HG03280 (cell line): ENCODE measurements around the gene BLCAP.
"Not testable (repeated sequence)": the region's sequence is repeated elsewhere in the genome, so short reads cannot be mapped to it uniquely, and the experiment has no call there.

Experiments used
- ATAC-seq: cut with Tn5 transposase; IDR thresholded peaks from one replicate; pipeline ENCODE4 v1.9.1; 2021; ENCODE audit warnings: mild to moderate bottlenecking, moderate library complexity; ENCODE audit not compliant: unreplicated experiment

The BLCAP gene, protein sequence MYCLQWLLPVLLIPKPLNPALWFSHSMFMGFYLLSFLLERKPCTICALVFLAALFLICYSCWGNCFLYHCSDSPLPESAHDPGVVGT

DNA sequence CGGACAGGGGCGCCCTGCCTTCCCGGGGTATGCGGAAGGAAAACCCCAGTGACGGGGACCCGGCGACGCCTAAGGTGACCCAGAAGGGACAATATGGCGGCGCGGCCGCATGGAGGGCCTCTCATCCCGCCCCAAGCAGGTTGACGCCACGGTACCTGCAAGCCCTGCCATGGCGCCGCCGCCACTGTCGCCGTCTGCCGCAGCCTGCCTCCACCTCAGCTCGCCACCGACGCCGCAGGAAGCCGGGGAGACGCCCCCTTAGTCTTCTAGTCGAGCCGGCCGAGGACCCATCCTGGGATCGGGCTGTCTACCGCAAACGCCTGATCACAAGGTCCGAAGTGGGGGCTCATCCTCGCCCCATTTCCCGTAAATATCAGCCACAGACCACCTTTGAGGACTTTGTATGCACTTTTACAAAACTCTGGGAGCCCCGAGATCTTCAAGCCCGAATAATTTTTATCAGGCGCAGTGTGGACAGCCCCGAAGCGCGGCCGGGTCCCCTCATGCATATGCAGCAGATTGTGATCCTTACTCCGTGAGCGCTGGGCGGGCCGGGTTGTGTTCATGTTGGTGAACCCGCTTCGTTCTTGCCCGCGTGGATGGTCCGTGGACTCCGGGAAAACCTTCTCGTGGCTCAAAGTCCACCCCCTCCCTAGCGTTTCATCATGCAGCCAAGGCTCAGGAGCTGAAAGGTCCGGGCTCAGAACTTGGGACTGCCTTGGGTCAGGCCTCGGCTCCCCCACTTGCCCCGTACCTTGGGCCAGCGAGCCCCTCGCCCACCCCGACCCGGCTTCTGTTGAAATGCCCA lies at the start of gene BLCAP:
Gene BLCAP, minus strand, starts transcription at position 239 of the 808 bp plus-strand sequence. CDS start 8,702 bp downstream, outside the sequence.
- ATAC-seq = peak; percentile 68

DNA sequence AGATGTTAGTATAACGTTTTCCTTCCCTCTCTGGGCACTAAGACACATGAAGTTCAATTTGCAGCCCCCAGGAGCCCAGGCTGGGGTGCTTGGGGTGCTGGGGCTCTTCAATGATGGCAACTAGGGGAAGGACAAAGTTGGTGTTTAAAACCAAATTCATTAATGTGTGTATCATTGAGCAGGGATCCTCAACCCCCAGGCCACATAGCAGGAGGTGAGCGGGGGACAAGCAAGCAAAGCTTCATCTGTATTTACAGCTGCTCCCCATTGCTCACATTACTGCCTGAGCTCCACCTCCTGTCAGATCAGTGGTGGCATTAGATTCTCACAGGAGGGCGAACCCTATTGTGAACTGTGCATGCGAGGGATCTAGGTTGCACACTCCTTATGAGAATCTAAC lies 49.8 kb upstream of the BLCAP start:
- not testable (repeated sequence) for ATAC-seq

DNA sequence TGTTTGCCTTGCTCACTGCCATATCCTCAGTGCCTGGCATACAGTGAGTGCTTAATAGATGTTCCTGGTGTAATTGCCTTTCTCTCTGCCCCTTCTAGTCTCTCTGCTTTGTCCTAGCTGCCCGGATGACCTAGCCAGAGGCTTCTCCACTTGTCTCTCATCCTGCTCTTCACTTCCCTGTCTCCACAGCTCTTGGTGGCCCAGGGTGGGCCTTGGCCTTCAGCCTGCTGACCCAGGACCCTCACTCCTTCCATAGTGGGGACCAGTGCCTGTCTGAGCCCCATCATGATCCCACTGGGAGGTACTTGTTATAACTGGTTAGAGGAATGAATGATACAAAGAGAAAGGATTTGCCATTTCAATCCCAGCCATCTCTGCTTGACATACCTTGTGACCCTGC lies 49.2 kb upstream of the BLCAP start:
- no peak for ATAC-seq

DNA sequence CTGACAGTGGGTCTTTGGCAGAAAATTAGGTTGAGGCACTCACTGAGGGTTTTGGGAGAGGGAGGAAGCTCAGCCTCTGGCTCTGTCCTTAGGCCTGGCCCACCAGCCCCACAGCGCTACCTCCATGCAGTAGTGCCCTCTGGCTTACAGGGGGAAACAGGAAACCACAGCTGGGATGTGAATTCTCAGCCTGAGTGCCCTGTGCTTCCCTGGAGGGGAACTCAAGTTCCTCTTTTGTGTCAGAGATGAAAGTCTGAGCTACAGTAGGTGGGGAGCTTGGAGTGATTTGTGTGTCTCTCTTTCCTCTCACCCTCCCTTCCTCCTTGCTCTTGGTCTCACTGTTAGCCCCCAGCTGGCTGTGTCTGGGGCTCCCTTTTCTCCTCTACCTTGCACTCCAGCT lies 48.2 kb upstream of the BLCAP start:
- ATAC-seq = no peak

- no peak for ATAC-seq
Observed at GRCh38 chr20:37574199-37574890, 46.7 kb upstream of the BLCAP start.

DNA sequence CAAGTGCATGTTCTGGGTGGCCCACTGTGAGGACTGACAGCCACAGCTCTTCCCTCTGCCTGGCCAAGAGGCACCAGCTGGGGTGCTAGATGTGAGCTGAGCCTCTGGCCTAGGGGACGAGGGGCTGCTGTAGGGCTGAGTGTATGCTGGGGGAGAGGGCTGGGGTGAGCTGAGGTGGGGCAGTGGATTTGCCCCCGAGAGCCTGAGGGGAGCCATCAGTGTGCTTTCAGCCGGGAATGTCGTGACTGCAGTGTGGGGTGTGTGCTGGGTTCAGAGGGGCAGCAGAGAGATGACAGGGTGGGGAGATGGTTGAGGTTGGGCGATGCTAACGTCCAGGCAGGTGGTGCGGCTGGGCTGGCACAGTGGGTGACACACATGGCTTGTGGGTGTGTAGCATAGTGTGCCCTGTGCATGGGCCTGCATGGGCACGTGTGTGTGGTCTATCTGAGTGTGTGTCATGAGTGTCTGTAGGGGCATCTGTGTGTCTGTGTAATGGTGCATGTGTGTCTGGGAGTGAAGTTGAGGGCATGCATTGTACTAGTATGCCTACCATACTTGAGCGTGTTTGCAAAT lies 46.0 kb upstream of the BLCAP start:
- no peak for ATAC-seq

DNA sequence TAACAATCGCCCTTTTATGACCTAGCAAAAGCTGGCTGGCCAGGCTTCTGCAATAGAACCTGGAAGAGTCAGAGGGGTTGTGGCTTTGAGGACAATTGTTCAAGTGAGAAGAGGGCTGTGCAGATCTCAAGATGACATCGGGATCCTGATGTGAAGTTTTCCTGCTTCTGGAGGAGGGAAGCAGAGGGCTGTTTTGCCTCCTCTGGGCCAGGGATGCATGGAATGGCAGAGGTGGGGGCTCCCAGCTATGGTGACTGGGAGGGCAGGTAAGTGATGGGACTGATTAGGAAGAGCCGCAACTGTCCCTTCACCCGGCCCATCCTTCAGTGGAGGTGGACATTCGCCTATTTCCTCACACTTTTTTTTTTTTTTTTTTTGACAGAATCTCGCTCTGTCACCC lies 43.4 kb upstream of the BLCAP start:
- ATAC-seq = no peak

DNA sequence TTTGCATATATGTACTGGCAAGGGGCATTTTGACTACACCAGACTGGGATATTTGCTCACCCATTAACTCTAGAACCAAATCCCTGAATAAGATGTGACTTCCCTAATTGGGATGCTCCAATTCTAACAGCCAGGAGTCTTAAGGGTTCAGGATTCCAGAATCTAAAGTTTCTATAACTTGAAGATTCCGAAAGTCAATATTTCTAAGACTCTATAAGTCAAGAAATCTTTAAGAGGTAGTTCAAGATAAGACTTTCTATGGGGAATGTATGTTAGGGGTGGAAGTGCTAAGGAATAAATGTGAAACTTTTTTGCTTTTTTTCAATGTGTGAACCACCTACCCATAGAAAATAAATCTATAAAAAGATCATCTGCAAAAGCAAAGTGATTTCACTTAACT lies 42.7 kb upstream of the BLCAP start:
- no peak for ATAC-seq

DNA sequence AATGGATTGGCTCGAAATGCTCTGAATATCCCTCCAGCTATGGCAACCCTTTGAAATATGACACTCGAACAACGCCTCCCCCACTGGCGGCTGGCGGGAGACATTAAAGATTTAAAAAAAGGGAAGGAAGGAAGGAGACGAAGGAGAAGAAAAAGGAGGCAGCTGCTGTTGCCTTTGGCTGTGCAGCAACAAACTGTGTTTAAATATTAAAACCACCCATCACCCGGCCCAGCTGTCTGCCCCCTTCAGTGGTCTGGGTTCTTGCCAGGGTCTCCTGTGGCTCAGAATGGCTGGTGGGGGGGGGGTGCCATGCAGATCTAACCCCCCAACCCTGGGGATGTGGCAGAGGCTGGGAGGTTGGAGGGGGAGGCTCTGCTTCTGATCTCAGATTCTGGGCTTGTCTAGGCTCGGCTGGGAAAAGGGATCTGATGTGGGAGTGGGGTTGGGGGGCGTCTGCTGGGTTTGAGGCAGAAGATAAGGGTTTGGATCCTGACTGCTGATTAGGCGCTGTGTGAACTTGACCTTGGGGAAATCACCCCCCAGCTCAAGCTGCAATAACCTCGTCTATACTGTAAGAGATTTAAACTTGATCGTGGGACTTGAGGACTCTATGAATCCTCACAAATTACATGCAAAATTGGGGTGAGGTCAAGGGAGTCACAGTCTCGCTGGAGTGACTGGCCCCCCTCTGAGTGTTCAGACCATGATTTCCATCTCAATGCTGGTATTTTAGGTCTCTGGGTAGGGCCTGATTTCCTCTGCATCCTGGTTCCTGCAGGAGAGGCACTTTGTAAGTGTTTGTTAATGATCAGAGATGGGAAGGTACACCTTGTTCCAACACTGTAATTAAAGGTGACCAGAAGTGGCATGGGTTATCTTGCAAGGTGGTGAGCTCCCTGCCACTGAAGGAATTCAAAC lies 40.3 kb upstream of the BLCAP start:
- ATAC-seq = no peak

- no peak for ATAC-seq
Observed at GRCh38 chr20:37567331-37567665, 39.6 kb upstream of the BLCAP start.

- no peak for ATAC-seq
Observed at GRCh38 chr20:37566590-37567330, 39.1 kb upstream of the BLCAP start.

DNA sequence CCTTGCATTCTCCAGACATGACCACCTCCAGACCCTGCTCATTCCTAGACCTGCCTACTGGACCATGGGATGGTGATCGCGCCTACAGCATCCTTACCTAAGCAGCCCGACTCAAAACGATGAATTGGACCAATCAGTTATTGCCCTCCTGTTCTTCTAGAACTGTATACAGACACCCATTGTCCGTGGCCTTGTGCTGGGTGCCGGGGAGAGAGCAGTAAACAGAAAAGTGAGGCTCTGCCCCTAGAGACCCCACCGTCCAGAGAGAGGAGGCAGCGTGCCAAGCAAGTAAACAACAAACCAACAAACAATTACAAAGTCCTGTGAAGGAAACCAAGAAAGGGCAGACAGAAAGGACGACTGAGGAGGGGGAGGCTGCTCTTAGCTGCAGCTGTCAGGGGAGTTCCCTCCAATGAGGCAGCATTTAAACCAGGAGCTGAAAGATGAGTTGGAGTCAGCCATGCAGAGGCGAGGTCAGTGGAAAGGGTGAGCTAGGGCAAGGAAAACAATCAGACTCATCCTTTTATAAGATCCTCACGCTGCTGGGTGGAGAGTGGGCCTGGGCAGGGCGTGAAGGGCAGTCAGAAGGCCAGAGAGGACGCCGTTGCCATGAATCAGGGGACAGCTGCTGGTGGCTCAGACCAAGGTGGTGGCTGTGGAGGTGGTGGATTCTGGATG lies 37.6 kb upstream of the BLCAP start:
- ATAC-seq = no peak

DNA sequence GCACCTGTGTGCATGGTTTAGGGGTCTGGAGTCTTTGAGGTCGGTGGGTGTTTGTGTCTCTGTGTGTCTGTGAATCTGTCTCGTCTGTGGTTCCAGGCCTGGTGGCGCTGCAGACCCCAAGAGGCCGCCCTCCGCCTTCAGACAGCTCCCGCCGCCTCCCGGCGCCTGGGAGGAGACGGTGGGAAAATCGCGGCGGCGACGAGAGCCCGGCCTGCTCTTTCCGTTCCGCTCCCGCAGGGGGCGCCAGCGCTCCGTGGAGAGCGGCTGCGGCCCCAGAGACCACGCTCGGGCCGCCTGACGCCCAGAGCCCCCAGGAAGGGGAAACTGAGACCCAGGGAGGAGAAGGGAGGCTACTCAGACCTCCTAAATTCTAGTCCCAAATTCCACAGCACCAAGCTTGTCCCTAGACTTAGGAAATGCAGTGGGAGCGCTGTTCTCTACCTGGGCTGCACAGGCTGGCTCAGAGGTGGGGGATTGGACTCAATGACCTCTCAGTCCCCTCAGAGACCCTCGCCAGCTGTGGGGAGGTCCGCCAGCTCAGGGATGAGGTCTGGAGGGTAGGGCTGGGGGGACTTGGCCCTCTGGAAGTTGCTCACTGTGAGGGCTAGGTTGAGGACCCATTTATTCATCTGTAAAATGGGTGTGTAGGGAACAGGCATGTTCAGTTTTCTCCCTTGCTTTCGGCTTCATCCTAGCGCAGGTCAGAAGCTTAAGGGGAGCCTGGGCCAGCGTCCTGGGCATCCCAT lies 36.9 kb upstream of the BLCAP start:
- no peak for ATAC-seq

DNA sequence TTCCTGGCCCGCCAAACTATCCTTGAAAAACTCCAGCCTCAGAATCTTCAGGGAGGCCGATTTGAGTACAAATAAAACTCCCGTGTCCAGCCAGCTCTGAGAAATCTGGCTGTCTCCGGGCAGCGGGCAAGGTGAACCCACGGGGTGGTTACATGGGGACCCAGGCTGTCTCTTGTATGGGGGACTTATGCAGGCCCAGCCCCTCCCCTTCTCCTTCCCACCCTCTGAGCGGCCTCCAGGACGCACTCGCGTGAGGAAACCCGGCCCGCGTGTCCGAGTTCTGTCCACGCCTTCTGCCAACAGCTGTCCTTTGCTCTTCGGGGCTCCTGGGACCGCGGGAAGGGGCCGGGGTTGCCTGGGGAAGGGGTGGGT lies 36.3 kb upstream of the BLCAP start:
- ATAC-seq = no peak

- no peak for ATAC-seq
Observed at GRCh38 chr20:37562695-37563480, 35.2 kb upstream of the BLCAP start.

GRCh38 chr20:37560629-37561028 lies 33.0 kb upstream of the BLCAP start:
- no peak for ATAC-seq

DNA sequence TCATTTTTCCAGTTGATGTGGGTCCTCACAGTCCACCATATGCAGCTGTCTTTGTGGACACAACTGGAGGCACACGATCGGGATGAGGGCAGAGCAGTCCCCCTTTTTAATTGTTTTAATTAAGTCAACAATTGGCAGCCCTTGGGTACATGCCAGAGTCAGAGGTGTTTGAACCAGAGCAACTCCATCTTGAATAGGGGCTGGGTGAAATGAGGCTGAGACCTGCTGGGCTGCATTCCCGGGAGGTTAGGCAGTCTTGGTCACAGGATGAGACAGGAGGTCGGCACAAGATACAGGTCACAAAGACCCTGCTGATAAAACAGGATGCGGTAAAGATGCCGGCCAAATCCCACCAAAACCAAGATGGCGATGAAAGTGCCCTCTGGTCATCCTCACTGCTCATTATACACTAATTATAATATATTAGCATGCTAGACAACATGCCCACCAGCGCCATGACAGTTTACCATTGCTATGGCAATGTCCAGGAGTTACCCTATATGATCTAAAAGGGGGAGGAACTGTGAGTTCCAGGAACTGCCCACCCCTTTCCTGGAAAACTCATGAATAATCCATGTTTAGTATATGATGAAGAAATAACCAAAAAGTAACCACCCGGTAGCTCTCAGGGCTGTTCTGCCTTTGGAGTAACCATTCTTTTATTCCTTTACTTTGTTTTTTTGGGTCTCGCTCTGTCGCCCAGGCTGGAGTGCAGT lies 31.8 kb upstream of the BLCAP start:
- ATAC-seq = no peak

GRCh38 chr20:37558779-37559178 lies 31.1 kb upstream of the BLCAP start:
- no peak for ATAC-seq
